NCI-H2081 treated with DMSO at 0.1 percent for 48 hours (cell line): ENCODE measurements around the gene TASOR.
"Not testable (repeated sequence)": the region's sequence is repeated elsewhere in the genome, so short reads cannot be mapped to it uniquely, and the experiment has no call there.

Source experiments
- DNase-seq: peaks from one replicate; lab custom pipeline; 2025; lab: John Stamatoyannopoulos, UW

Gene TASOR

GRCh38 chr3:56683122-56683817 is at the start of gene TASOR:
TSS of gene TASOR (minus strand) at chr3:56683265. CDS start at chr3:56683006, 259 bp downstream.
- DNase-seq: no peak

- DNase-seq: no peak
Observed at GRCh38 chr3:56732109-56732508, 49.0 kb upstream of the TASOR start.

GRCh38 chr3:56725175-56725574 is 42.1 kb upstream of the TASOR start:
- no peak for DNase-seq

GRCh38 chr3:56724676-56725075 is 41.6 kb upstream of the TASOR start:
- no peak for DNase-seq

- no peak for DNase-seq
Observed at GRCh38 chr3:56720849-56721248, 37.8 kb upstream of the TASOR start.

- DNase-seq: not testable (repeated sequence)
Observed at GRCh38 chr3:56718809-56719208, 35.7 kb upstream of the TASOR start.

GRCh38 chr3:56711344-56711743 is 28.3 kb upstream of the TASOR start:
- DNase-seq: no peak

GRCh38 chr3:56707412-56707811 is 24.3 kb upstream of the TASOR start:
- DNase-seq: not testable (repeated sequence)

- DNase-seq: no peak
Observed at GRCh38 chr3:56706629-56707028, 23.6 kb upstream of the TASOR start.

- no peak for DNase-seq
Observed at GRCh38 chr3:56704706-56705105, 21.6 kb upstream of the TASOR start.

GRCh38 chr3:56702490-56703315 is 19.6 kb upstream of the TASOR start:
- DNase-seq: no peak

- DNase-seq: no peak
Observed at GRCh38 chr3:56700151-56700550, 17.1 kb upstream of the TASOR start.

- DNase-seq: no peak
Observed at GRCh38 chr3:56694867-56695683, 12.0 kb upstream of the TASOR start.

GRCh38 chr3:56693750-56694149 is 10.7 kb upstream of the TASOR start:
- no peak for DNase-seq

GRCh38 chr3:56692520-56693433 is 9.7 kb upstream of the TASOR start:
- DNase-seq: not testable (repeated sequence)

GRCh38 chr3:56692001-56692365 is 8.9 kb upstream of the TASOR start:
- not testable (repeated sequence) for DNase-seq

- no peak for DNase-seq
Observed at GRCh38 chr3:56691165-56692000, 8.3 kb upstream of the TASOR start.

- DNase-seq: no peak
Observed at GRCh38 chr3:56689303-56689702, 6.2 kb upstream of the TASOR start.

GRCh38 chr3:56688191-56688590 is 5.1 kb upstream of the TASOR start:
- no peak for DNase-seq

GRCh38 chr3:56684029-56684428 is 964 bp upstream of the TASOR start:
- no peak for DNase-seq
